NCI-H128 (cell line): ENCODE results near the gene C1orf141.
"Not testable (repeated sequence)": the region's sequence is repeated elsewhere in the genome, so short reads cannot be mapped to it uniquely, and the experiment has no call there.

Source experiments
- DNase-seq: peaks from one replicate; lab custom pipeline; 2025; ENCODE audit not compliant: unreplicated experiment; lab: John Stamatoyannopoulos, UW

C1orf141 gene

DNA sequence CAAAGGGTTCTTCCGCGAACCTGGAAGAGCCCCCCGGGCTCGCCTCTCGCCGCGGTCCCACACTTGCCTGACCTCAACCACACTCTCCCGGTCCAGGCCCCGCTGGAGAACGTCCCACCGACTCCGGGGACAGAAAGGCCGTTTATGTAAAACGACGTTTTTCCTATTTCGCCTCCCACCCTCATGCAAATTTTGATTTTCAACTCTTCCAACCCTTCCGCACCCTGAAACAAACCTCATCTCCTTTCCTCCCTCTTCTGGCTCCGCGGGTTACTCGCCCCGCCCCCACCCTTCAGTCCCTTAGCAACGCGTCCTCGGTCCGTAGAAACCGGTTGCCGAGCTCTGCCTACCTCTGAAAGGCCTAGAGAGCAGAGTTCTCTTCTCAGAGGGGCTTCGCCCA, at the start of gene C1orf141:
Gene C1orf141 (minus strand): TSS at position 276 of the 400 bp plus-strand sequence. CDS start 7,730 bp downstream, outside the sequence.
- DNase-seq: no peak

DNA sequence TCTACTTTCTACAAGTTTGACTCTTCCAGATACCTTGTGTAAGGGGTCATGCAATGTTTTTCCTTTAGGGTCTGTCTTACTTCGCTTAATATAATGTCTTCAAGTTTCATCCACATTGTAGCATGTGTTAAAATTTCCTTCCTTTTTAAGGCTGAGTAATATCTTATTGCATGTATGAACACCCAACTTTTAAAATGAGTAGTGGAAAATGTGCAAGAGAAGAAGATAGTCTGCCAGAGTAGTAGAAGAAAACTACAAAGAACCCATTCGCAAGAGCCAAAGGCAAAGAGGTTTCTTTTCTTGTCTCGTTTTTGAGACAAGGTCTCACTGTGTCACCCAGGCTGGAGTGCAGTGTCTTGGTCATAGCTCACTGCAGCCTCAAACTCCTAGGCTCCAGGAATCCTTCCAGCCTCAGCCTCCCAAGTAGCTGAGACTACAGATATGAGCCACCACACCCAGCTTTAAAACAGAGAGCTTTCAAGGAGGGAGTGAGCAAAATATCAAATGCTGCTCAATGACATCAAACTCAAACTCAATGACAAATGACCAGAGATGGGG, 40.8 kb upstream of the C1orf141 start:
- DNase-seq: no peak

- no peak for DNase-seq
Observed at GRCh38 chr1:67174716-67175284, 40.0 kb upstream of the C1orf141 start.

- DNase-seq: no peak
Observed at GRCh38 chr1:67173988-67174387, 39.2 kb upstream of the C1orf141 start.

- DNase-seq: no peak
Observed at GRCh38 chr1:67171978-67172377, 37.2 kb upstream of the C1orf141 start.

GRCh38 chr1:67171574-67171955, 36.8 kb upstream of the C1orf141 start:
- no peak for DNase-seq

DNA sequence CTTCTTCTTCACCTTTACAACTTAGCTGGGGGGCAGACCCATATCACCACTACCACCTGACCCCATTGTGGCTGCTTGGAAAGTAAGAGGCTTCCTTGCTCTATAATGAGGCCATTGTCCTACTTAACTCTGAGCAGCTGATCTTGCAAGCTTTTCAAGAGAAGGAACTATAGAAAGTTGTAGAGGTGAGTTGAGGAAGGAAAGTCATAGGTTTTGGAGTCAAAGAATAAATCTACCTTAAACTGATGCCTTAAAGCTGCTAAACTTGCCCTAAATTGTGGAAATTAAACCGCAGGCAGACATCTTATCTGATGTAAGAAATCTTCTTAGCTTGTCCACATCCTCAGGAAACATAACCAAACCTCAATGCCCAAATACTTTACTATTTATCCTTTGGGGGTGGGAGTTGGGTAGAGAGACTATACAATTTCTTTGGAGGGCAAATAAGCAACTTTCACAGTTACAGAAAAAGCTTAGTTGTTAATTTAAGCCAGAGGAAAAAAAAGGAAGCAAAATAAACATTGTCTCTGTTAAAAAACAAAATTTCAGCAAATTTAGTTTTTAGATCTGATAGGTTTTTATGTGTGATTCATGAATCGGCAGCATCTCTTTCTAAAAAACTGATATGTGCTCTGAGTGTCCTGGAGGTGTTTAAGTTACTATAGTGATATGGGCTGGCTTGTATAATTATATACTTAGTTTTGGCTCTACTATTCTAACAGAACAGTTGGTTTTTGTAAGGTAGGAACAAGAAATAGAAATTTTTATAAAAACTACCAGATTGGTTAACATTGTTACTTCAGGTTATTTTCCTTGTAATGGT, 36.2 kb upstream of the C1orf141 start:
- DNase-seq: no peak

DNA sequence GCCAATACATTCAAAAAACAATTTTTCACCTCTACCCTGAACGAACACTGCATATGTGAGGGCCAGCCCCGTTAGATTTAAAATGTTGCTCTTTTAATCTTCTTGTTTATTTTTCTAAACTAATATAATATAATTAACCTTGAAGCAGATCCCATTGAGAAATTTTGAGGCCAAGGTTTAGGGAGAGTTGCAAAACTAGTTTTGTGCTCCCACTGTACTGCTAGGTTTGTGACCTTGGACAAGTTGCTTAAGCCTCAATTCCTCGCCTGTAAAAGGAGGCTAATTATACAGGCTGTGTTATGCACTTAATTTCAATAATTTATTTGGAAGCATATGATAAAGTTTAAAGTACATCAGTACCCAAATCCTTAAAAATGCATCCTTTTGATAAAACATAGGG, 35.2 kb upstream of the C1orf141 start:
- no peak for DNase-seq

GRCh38 chr1:67169496-67169895, 34.7 kb upstream of the C1orf141 start:
- peak; percentile 0 for DNase-seq

- no peak for DNase-seq
Observed at GRCh38 chr1:67166196-67166595, 31.4 kb upstream of the C1orf141 start, which contains the start of gene IL23R. IL23R (plus strand) TSS chr1:67166454; CDS start chr1:67168121, 1,667 bp downstream.

- DNase-seq: no peak
Observed at GRCh38 chr1:67165468-67166041, 30.8 kb upstream of the C1orf141 start.

DNA sequence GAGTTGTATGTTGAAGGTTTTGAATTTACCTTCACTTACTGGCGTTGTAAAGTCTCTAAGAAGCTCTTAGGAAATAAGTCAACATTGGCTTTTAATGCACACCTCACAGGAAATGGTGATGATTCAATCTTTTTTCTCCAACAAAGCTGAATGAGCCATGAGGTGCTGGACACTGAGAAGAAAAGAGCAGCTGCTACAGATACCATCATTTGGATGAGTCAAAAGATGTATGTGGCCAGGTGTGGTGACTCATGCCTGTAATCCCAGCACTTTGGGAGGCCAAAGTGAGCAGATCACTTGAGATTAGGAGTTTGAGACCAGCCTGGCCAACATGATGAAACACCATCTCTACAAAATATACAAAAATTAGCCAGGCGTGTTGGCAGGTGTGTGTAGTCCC, 28.2 kb upstream of the C1orf141 start:
- no peak for DNase-seq

DNA sequence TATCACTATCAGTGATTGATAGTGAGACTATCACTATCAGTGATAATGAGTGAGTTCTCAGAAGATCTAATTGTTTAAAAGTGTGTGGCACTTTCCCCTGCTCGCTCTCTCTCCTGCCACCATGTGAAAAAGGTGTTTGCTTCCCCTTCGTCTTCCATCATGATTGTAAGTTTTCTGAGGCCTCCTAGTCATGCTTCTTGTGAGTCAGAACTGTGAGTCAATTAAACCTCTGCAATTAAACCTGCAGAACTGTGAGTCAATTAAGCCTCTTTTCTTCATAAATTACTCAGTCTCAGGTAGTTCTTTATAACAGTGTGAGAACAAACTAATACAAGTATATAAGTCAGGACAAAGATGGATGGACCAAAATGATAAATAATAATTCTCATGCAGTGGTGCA, 24.5 kb upstream of the C1orf141 start:
- DNase-seq: no peak

- DNase-seq: no peak
Observed at GRCh38 chr1:67158401-67158800, 23.6 kb upstream of the C1orf141 start.

DNA sequence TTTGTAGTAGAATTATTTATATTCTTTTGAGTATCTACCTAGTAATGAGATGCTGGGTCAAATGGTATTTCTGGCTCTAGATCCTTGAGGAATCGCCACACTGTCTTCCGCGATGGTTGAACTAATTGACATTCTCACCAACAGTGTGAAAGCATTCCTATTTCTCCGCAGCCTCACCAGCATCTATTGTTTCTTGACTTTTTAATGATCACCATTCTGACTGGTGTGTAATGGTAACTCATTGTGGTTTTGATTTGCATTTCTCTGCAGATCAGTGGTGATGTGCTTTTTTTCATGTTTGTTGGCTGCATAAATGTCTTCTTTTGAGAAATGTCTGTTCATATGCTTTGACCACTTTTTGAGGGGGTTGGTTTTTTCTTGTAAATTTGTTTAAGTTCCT, 16.2 kb upstream of the C1orf141 start:
- DNase-seq: no peak

GRCh38 chr1:67149179-67149770, 14.5 kb upstream of the C1orf141 start:
- DNase-seq: peak; percentile 5

GRCh38 chr1:67148516-67149178, 13.9 kb upstream of the C1orf141 start:
- DNase-seq: no peak

DNA sequence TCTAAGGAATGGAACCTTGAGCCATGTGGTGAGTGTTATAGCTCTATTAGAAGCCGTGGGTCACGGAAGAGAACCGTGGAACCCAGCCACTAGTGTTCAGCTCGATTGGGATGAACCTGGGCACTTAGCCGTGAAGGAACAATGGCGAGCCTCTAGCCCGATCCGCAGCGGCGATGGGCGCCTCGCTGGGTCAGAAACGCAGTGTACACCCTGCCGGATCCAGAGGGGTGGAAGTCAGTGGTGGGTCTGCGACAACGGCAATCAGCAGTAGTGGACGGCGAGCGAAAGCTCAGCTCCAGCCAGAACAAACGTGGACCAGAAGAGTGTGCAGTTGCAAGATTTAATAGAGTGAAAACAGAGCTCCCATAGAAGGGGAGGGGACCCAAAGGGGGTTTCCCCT, 13.2 kb upstream of the C1orf141 start:
- not testable (repeated sequence) for DNase-seq

DNA sequence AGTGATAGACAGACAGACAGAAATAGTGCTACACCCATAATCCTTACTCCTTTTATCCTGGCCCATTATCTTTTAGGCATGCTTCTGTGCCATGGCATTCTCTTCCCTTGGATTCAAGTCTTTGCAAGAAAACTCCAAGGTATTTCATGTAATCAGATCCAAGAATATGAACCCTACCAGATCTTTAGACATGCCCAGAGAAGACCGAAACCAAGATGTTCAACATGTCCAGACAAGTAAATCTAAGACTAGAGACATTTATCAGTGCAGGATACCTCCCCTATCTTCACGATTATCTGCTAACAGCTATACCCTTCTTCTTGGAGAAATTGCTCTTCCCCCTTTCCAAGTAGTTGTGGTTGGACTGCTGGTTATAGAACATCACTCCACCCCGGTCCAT, 11.8 kb upstream of the C1orf141 start:
- DNase-seq: no peak

GRCh38 chr1:67146101-67146500, 11.3 kb upstream of the C1orf141 start:
- DNase-seq: no peak

- DNase-seq: no peak
Observed at GRCh38 chr1:67144696-67145095, 9.9 kb upstream of the C1orf141 start.
